OCI-LY1 (cell line): ENCODE results near the gene DNAJC11.

ENCODE experiments used
- H2AFZ ChIP-seq: fragments of 200-600 bp; sonication (generic), shearing (Covaris generic); 2 replicates; pipeline ENCODE4 v1.6.0; 2014; ENCODE audit warnings: antibody characterized with exemption, mild to moderate bottlenecking, low read length
- H3F3A ChIP-seq: fragments of 200-600 bp; sonication (generic), shearing (Covaris generic); 2 replicates; pipeline ENCODE4 v1.6.0; 2014; ENCODE audit warnings: mild to moderate bottlenecking, antibody characterized with exemption, low read length, moderate library complexity; ENCODE audit not compliant: insufficient read depth
- H3K27ac ChIP-seq: fragments of 200-600 bp; sonication (generic); 2 replicates; pipeline ENCODE4 v1.5.1; 2014; ENCODE audit warnings: low read length, mixed run types, mild to moderate bottlenecking, low read depth; ENCODE audit not compliant: poor library complexity, severe bottlenecking
- H3K27me3 ChIP-seq: fragments of 200-600 bp; sonication (generic); 2 replicates; pipeline ENCODE4 v1.6.0; 2014; ENCODE audit warnings: antibody characterized with exemption, mild to moderate bottlenecking, low read length, moderate library complexity; ENCODE audit not compliant: insufficient read depth
- H3K36me3 ChIP-seq: fragments of 200-600 bp; sonication (generic); 2 replicates; pipeline ENCODE4 v1.6.1; 2014; ENCODE audit warnings: mild to moderate bottlenecking, antibody characterized with exemption, low read length, moderate library complexity, mixed read lengths; ENCODE audit not compliant: insufficient read depth
- H3K4me1 ChIP-seq: fragments of 200-600 bp; sonication (generic); 2 replicates; pipeline ENCODE4 v1.5.1; 2014; ENCODE audit warnings: mild to moderate bottlenecking, low read length, moderate library complexity; ENCODE audit not compliant: insufficient read depth, severe bottlenecking
- H3K4me2 ChIP-seq: fragments of 200-600 bp; sonication (generic), shearing (Covaris generic); 2 replicates; pipeline ENCODE4 v1.6.1; 2014; ENCODE audit warnings: low read length
- H3K4me3 ChIP-seq: fragments of 200-600 bp; sonication (generic); 2 replicates; pipeline ENCODE4 v1.5.1; 2014; ENCODE audit warnings: low read length, low read depth, mild to moderate bottlenecking, mixed read lengths; ENCODE audit not compliant: poor library complexity, severe bottlenecking
- H3K79me2 ChIP-seq: fragments of 200-600 bp; shearing (Covaris generic); 2 replicates; pipeline ENCODE4 v1.6.1; 2016; ENCODE audit warnings: mixed run types, low read length, mixed read lengths; ENCODE audit not compliant: insufficient read depth
- H3K9ac ChIP-seq: fragments of 200-600 bp; sonication (generic), shearing (Covaris generic); 2 replicates; pipeline ENCODE4 v1.6.1; 2014; ENCODE audit warnings: mild to moderate bottlenecking, low read length, mixed read lengths
- H3K9me2 ChIP-seq: fragments of 200-600 bp; sonication (generic), shearing (Covaris generic); 2 replicates; pipeline ENCODE4 v1.6.1; 2014; ENCODE audit warnings: low read depth, mild to moderate bottlenecking, low read length, mixed read lengths
- H3K9me3 ChIP-seq: fragments of 200-600 bp; shearing (Covaris generic); 2 replicates; pipeline ENCODE4 v1.6.1; 2014; ENCODE audit warnings: low read length, mixed read lengths
- H4K20me1 ChIP-seq: fragments of 200-600 bp; sonication (generic), shearing (Covaris generic); 2 replicates; pipeline ENCODE4 v1.6.0; 2016; ENCODE audit warnings: mild to moderate bottlenecking, low read length; ENCODE audit not compliant: insufficient read depth
- EZH2 ChIP-seq: fragments of 200-600 bp; sonication (generic), shearing (Covaris generic); IDR thresholded peaks from 2 replicates; pipeline ENCODE4 v1.8.0; 2017; ENCODE audit warnings: borderline replicate concordance, mixed run types, mild to moderate bottlenecking, antibody characterized with exemption, low read length, moderate library complexity, mixed read lengths
- TF ChIP-seq, protein P1 (sequence below): fragments of 200-600 bp; sonication (generic), shearing (Covaris generic); IDR thresholded peaks from 2 replicates; pipeline ENCODE4 v1.5.1; 2017; ENCODE audit warnings: mild to moderate bottlenecking, antibody characterized with exemption, low read length, moderate library complexity, mixed read lengths

The DNAJC11 gene

DNA sequence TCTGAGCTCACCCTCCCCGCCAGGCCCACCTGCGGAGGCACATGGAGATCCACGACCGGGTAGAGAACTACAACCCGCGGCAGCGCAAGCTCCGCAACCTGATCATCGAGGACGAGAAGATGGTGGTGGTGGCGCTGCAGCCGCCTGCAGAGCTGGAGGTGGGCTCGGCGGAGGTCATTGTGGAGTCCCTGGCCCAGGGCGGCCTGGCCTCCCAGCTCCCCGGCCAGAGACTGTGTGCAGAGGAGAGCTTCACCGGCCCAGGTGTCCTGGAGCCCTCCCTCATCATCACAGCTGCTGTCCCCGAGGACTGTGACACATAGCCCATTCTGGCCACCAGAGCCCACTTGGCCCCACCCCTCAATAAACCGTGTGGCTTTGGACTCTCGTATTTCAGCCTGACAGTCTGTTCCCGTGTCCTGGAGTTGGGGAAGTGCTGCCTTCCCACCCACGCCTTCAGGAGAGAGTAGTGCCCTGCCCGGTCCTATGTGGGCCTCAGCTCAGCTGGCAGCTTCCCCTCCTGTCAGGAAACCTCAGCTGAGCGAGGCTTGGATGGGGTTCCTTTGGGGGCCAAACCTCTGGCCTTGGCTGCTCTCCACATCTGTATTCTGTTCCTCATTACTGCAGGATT, 112.6 kb downstream of the DNAJC11 start:
- H3K9ac ChIP-seq, result no peak overlapping the region; the same call in 1 of the 2 replicates
- no peaks in the 10 kb centered on the region for H3K9me2 ChIP-seq
- H3K36me3 ChIP-seq, result peaks cover 83% of the 10 kb centered on the region
- no peak overlapping the region for H3K4me3 ChIP-seq
- H3K4me1 ChIP-seq, result peaks cover 62% of the 10 kb centered on the region
- no peaks in the 10 kb centered on the region for H4K20me1 ChIP-seq
- H3K27me3 ChIP-seq, result no peaks in the 10 kb centered on the region
- no peak overlapping the region for H2AFZ ChIP-seq
- no peaks in the 10 kb centered on the region for H3K9me3 ChIP-seq
- H3F3A ChIP-seq, result no peaks in the 10 kb centered on the region
- peak overlapping the region; percentile 98 for H3K27ac ChIP-seq
- no peak for TF ChIP-seq EZH2
- TF ChIP-seq, protein P1, sequence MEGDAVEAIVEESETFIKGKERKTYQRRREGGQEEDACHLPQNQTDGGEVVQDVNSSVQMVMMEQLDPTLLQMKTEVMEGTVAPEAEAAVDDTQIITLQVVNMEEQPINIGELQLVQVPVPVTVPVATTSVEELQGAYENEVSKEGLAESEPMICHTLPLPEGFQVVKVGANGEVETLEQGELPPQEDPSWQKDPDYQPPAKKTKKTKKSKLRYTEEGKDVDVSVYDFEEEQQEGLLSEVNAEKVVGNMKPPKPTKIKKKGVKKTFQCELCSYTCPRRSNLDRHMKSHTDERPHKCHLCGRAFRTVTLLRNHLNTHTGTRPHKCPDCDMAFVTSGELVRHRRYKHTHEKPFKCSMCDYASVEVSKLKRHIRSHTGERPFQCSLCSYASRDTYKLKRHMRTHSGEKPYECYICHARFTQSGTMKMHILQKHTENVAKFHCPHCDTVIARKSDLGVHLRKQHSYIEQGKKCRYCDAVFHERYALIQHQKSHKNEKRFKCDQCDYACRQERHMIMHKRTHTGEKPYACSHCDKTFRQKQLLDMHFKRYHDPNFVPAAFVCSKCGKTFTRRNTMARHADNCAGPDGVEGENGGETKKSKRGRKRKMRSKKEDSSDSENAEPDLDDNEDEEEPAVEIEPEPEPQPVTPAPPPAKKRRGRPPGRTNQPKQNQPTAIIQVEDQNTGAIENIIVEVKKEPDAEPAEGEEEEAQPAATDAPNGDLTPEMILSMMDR, result no peak
- H3K4me2 ChIP-seq, result no peak overlapping the region
- no peaks in the 10 kb centered on the region; the same call in 1 of the 2 replicates for H3K79me2 ChIP-seq

- H3K9me3 ChIP-seq, result no peaks in the 10 kb centered on the region
- no peaks in the 10 kb centered on the region for H3F3A ChIP-seq
- H3K27ac ChIP-seq, result peak overlapping the region; percentile 98
- peaks cover 64% of the 10 kb centered on the region for H3K4me1 ChIP-seq
- H3K9me2 ChIP-seq, result no peaks in the 10 kb centered on the region
- H2AFZ ChIP-seq, result no peak overlapping the region
- no peak for TF ChIP-seq EZH2
- TF ChIP-seq, protein P1, result no peak
- H3K4me2 ChIP-seq, result peak overlapping the region; percentile 45
- H3K36me3 ChIP-seq, result peaks cover 76% of the 10 kb centered on the region
- H3K9ac ChIP-seq, result peak overlapping the region; percentile 52; the same call in 1 of the 2 replicates
- H3K4me3 ChIP-seq, result peak overlapping the region; percentile 10
- no peaks in the 10 kb centered on the region for H3K27me3 ChIP-seq
- no peaks in the 10 kb centered on the region; the same call in 1 of the 2 replicates for H3K79me2 ChIP-seq
- no peaks in the 10 kb centered on the region for H4K20me1 ChIP-seq
Observed at GRCh38 chr1:6588128-6588892, 113.3 kb downstream of the DNAJC11 start.

- H3K79me2 ChIP-seq, result no peaks in the 10 kb centered on the region; the same call in 1 of the 2 replicates
- TF ChIP-seq, protein P1, result no peak
- no peak for TF ChIP-seq EZH2
- peak overlapping the region; percentile 98 for H3K27ac ChIP-seq
- peaks cover 70% of the 10 kb centered on the region; the same call in 1 of the 2 replicates for H3K36me3 ChIP-seq
- peak overlapping the region; percentile 45 for H3K4me2 ChIP-seq
- H3K4me3 ChIP-seq, result peak overlapping the region; percentile 10
- H3F3A ChIP-seq, result no peaks in the 10 kb centered on the region
- H2AFZ ChIP-seq, result no peak overlapping the region
- no peaks in the 10 kb centered on the region for H3K9me2 ChIP-seq
- no peaks in the 10 kb centered on the region for H4K20me1 ChIP-seq
- peak overlapping the region; percentile 52; the same call in 1 of the 2 replicates for H3K9ac ChIP-seq
- no peaks in the 10 kb centered on the region for H3K9me3 ChIP-seq
- H3K27me3 ChIP-seq, result no peaks in the 10 kb centered on the region
- peaks cover 71% of the 10 kb centered on the region for H3K4me1 ChIP-seq
Observed at GRCh38 chr1:6587261-6588005, 114.2 kb downstream of the DNAJC11 start.
